ENCODE data around the gene SCFD2. TPM values are rescaled to one million over a fixed set of nuclear protein-coding genes. Genes with fewer than 3 reads are reported as not detected.

The SCFD2 gene
- total and polyA plus RNA-seq, 2 donors, result 5.0 to 12.1 TPM

GRCh38 chr4:52862639-52863161, 503.2 kb downstream of the SCFD2 start:
- 24% methylated on average over 23 of the region's 23 CpGs for WGBS
- no peak overlapping the region for H3K27ac ChIP-seq (ENCODE audit: low read depth in 1 of 2, low read length in 1 of 2)
- DNase-seq (ENCODE audit: low read depth in 6 of 9, low spot score in 9 of 9), result peak in 1 of 9 donors; percentile 11

GRCh38 chr4:52861879-52862616, 503.8 kb downstream of the SCFD2 start, which contains the start of gene RASL11B:
RASL11B (plus strand) TSS chr4:52862317; CDS start chr4:52862508, 191 bp downstream.
- H3K27ac ChIP-seq (ENCODE audit: low read depth in 1 of 2, low read length in 1 of 2), result no peak within 1 kb of the TSS
- peaks cover 0 to 3% of the 10 kb centered on the region in 2 donors for H3K9me3 ChIP-seq (ENCODE audit: control insufficient read depth in 2 of 2, insufficient read depth in 1 of 2, low read length in 1 of 2)
- H3K4me1 ChIP-seq (ENCODE audit: control insufficient read depth in 2 of 2, insufficient read depth in 2 of 2, low read length in 2 of 2), result peaks cover 4 to 14% of the 10 kb centered on the region in 2 donors
- peak; percentile 29 to 93 (median 82) for DNase-seq (ENCODE audit: low read depth in 6 of 9, low spot score in 9 of 9)
- H3K4me3 ChIP-seq (ENCODE audit: low read length in 2 of 2), result peak within 1 kb of the TSS; percentile 47 to 53
- H3K27me3 ChIP-seq (ENCODE audit: control insufficient read depth in 2 of 2, insufficient read depth in 1 of 2, low read length in 1 of 2), result peaks cover 10 to 31% of the 10 kb centered on the region in 2 donors
- no peaks in the 10 kb centered on the region for H3K36me3 ChIP-seq (ENCODE audit: control insufficient read depth in 2 of 2, insufficient read depth in 2 of 2, low read length in 1 of 2)
- 1% methylated on average over 94 of the region's 94 CpGs for WGBS

More at GRCh38 chr4:52862639-52863161, 503.2 kb downstream of the SCFD2 start:
- Histone ChIP-seq H3K9me3 (ENCODE audit: control insufficient read depth in 2 of 2, insufficient read depth in 1 of 2, low read length in 1 of 2) (no peaks in the 10 kb centered on the region), H3K4me1 (ENCODE audit: control insufficient read depth in 2 of 2, insufficient read depth in 2 of 2, low read length in 2 of 2) (peaks cover 4 to 13% of the 10 kb centered on the region in 2 donors), H3K36me3 (ENCODE audit: control insufficient read depth in 2 of 2, insufficient read depth in 2 of 2, low read length in 1 of 2) (no peaks in the 10 kb centered on the region), H3K27me3 (ENCODE audit: control insufficient read depth in 2 of 2, insufficient read depth in 1 of 2, low read length in 1 of 2) (peaks cover 10 to 31% of the 10 kb centered on the region in 2 donors), H3K4me3 (ENCODE audit: low read length in 2 of 2) (peak overlapping the region; percentile 47 to 53)

GRCh38 chr4:52861171-52861823, 504.6 kb downstream of the SCFD2 start:
- WGBS, result 62% methylated on average over 26 of the region's 26 CpGs
- Histone ChIP-seq H3K27me3 (ENCODE audit: control insufficient read depth in 2 of 2, insufficient read depth in 1 of 2, low read length in 1 of 2) (peaks cover 10 to 31% of the 10 kb centered on the region in 2 donors), H3K27ac (ENCODE audit: low read depth in 1 of 2, low read length in 1 of 2) (no peak overlapping the region), H3K4me3 (ENCODE audit: low read length in 2 of 2) (peak overlapping the region; percentile 47 to 53), H3K4me1 (ENCODE audit: control insufficient read depth in 2 of 2, insufficient read depth in 2 of 2, low read length in 2 of 2) (peaks cover 4 to 17% of the 10 kb centered on the region in 2 donors), H3K36me3 (ENCODE audit: control insufficient read depth in 2 of 2, insufficient read depth in 2 of 2, low read length in 1 of 2) (no peaks in the 10 kb centered on the region), H3K9me3 (ENCODE audit: control insufficient read depth in 2 of 2, insufficient read depth in 1 of 2, low read length in 1 of 2) (peaks cover 0 to 3% of the 10 kb centered on the region in 2 donors)
- DNase-seq (ENCODE audit: low read depth in 6 of 9, low spot score in 9 of 9), result peak in 1 of 9 donors; percentile 11

- peaks cover 10 to 31% of the 10 kb centered on the region in 2 donors for H3K27me3 ChIP-seq (ENCODE audit: control insufficient read depth in 2 of 2, insufficient read depth in 1 of 2, low read length in 1 of 2)
- peaks cover 0 to 3% of the 10 kb centered on the region in 2 donors for H3K9me3 ChIP-seq (ENCODE audit: control insufficient read depth in 2 of 2, insufficient read depth in 1 of 2, low read length in 1 of 2)
- WGBS, result 94% methylated on average over 2 of the region's 2 CpGs
- H3K4me1 ChIP-seq (ENCODE audit: control insufficient read depth in 2 of 2, insufficient read depth in 2 of 2, low read length in 2 of 2), result peaks cover 4 to 17% of the 10 kb centered on the region in 2 donors
- H3K27ac ChIP-seq (ENCODE audit: low read depth in 1 of 2, low read length in 1 of 2), result no peak overlapping the region
- no peak for DNase-seq (ENCODE audit: low read depth in 6 of 9, low spot score in 9 of 9)
- no peaks in the 10 kb centered on the region for H3K36me3 ChIP-seq (ENCODE audit: control insufficient read depth in 2 of 2, insufficient read depth in 2 of 2, low read length in 1 of 2)
- H3K4me3 ChIP-seq (ENCODE audit: low read length in 2 of 2), result no peak overlapping the region
Observed at GRCh38 chr4:52860361-52860760, 505.5 kb downstream of the SCFD2 start.

- Histone ChIP-seq H3K4me3 (ENCODE audit: low read length in 2 of 2) (no peak overlapping the region), H3K9me3 (ENCODE audit: control insufficient read depth in 2 of 2, insufficient read depth in 1 of 2, low read length in 1 of 2) (peaks cover 0 to 3% of the 10 kb centered on the region in 2 donors), H3K4me1 (ENCODE audit: control insufficient read depth in 2 of 2, insufficient read depth in 2 of 2, low read length in 2 of 2) (peaks cover 0 to 14% of the 10 kb centered on the region in 2 donors), H3K27ac (ENCODE audit: low read depth in 1 of 2, low read length in 1 of 2) (no peak overlapping the region), H3K36me3 (ENCODE audit: control insufficient read depth in 2 of 2, insufficient read depth in 2 of 2, low read length in 1 of 2) (no peaks in the 10 kb centered on the region), H3K27me3 (ENCODE audit: control insufficient read depth in 2 of 2, insufficient read depth in 1 of 2, low read length in 1 of 2) (peaks cover 0 to 15% of the 10 kb centered on the region in 2 donors)
- peak in 3 of 9 donors; percentile 25 to 48 (median 34) for DNase-seq (ENCODE audit: low read depth in 6 of 9, low spot score in 9 of 9)
- 98% methylated on average over 1 of the region's 1 CpG for WGBS
Observed at GRCh38 chr4:52856801-52857200, 509.1 kb downstream of the SCFD2 start.

- no peaks in the 10 kb centered on the region for H3K36me3 ChIP-seq (ENCODE audit: control insufficient read depth in 2 of 2, insufficient read depth in 2 of 2, low read length in 1 of 2)
- DNase-seq (ENCODE audit: low read depth in 6 of 9, low spot score in 9 of 9), result no peak
Observed at GRCh38 chr4:52853351-52853750, 512.5 kb downstream of the SCFD2 start.

GRCh38 chr4:52852711-52853110, 513.1 kb downstream of the SCFD2 start:
- peaks cover 0 to 3% of the 10 kb centered on the region in 2 donors for H3K9me3 ChIP-seq (ENCODE audit: control insufficient read depth in 2 of 2, insufficient read depth in 1 of 2, low read length in 1 of 2)
- H3K27me3 ChIP-seq (ENCODE audit: control insufficient read depth in 2 of 2, insufficient read depth in 1 of 2, low read length in 1 of 2), result no peaks in the 10 kb centered on the region
- peaks cover 0 to 7% of the 10 kb centered on the region in 2 donors for H3K4me1 ChIP-seq (ENCODE audit: control insufficient read depth in 2 of 2, insufficient read depth in 2 of 2, low read length in 2 of 2)
- no peak for DNase-seq (ENCODE audit: low read depth in 6 of 9, low spot score in 9 of 9)
- WGBS, result 94% methylated on average over 3 of the region's 3 CpGs
- no peaks in the 10 kb centered on the region for H3K36me3 ChIP-seq (ENCODE audit: control insufficient read depth in 2 of 2, insufficient read depth in 2 of 2, low read length in 1 of 2)
- no peak overlapping the region for H3K4me3 ChIP-seq (ENCODE audit: low read length in 2 of 2)
- H3K27ac ChIP-seq (ENCODE audit: low read depth in 1 of 2, low read length in 1 of 2), result no peak overlapping the region

More at GRCh38 chr4:52853351-52853750, 512.5 kb downstream of the SCFD2 start:
- H3K27me3 ChIP-seq (ENCODE audit: control insufficient read depth in 2 of 2, insufficient read depth in 1 of 2, low read length in 1 of 2), result no peaks in the 10 kb centered on the region
- H3K27ac ChIP-seq (ENCODE audit: low read depth in 1 of 2, low read length in 1 of 2), result no peak overlapping the region
- peaks cover 0 to 3% of the 10 kb centered on the region in 2 donors for H3K9me3 ChIP-seq (ENCODE audit: control insufficient read depth in 2 of 2, insufficient read depth in 1 of 2, low read length in 1 of 2)
- no peak overlapping the region for H3K4me3 ChIP-seq (ENCODE audit: low read length in 2 of 2)
- H3K4me1 ChIP-seq (ENCODE audit: control insufficient read depth in 2 of 2, insufficient read depth in 2 of 2, low read length in 2 of 2), result peaks cover 0 to 6% of the 10 kb centered on the region in 2 donors

GRCh38 chr4:52852041-52852440, 513.8 kb downstream of the SCFD2 start:
- no peaks in the 10 kb centered on the region for H3K36me3 ChIP-seq (ENCODE audit: control insufficient read depth in 2 of 2, insufficient read depth in 2 of 2, low read length in 1 of 2)
- H3K27me3 ChIP-seq (ENCODE audit: control insufficient read depth in 2 of 2, insufficient read depth in 1 of 2, low read length in 1 of 2), result no peaks in the 10 kb centered on the region
- no peak overlapping the region for H3K4me3 ChIP-seq (ENCODE audit: low read length in 2 of 2)
- H3K4me1 ChIP-seq (ENCODE audit: control insufficient read depth in 2 of 2, insufficient read depth in 2 of 2, low read length in 2 of 2), result peaks cover 0 to 7% of the 10 kb centered on the region in 2 donors
- no peaks in the 10 kb centered on the region for H3K9me3 ChIP-seq (ENCODE audit: control insufficient read depth in 2 of 2, insufficient read depth in 1 of 2, low read length in 1 of 2)
- no peak for DNase-seq (ENCODE audit: low read depth in 6 of 9, low spot score in 9 of 9)
- H3K27ac ChIP-seq (ENCODE audit: low read depth in 1 of 2, low read length in 1 of 2), result no peak overlapping the region
- WGBS, result 100% methylated on average over 1 of the region's 1 CpG
